HG03066 (cell line): ENCODE results near the gene GDF11.
A peak's percentile ranks its signal among the peaks of the same experiment; 100 is the strongest.

Source experiments
- ATAC-seq: cut with Tn5 transposase; IDR thresholded peaks from one replicate; pipeline ENCODE4 v1.9.1; 2021; ENCODE audit warnings: low read depth; ENCODE audit not compliant: unreplicated experiment

Gene GDF11

GRCh38 chr12:55706568-55707218 lies 36.2 kb upstream of the GDF11 start:
- no peak for ATAC-seq

DNA sequence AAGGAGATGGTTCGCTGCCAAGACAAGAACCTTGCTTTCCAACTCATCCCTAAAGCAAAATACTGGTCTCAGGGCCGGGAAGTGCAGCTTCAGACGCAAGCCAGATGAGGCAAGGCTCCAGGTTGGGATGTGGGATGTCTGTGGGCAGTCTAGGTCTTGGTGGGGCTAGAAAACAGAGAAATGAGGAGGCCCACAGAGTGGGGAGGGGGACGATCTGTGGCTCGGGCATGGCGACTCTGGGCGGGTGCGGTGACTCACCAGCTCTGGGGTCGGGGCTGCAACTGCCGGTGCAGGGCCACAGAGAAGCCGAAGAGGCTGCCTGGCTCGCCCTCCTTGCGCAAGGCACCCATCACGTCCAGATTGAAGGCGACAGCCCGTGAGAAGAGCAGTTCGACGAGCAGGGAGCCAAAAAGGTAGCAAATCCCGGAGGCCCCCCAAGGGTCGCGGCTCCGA lies 35.7 kb upstream of the GDF11 start:
- ATAC-seq, result no peak

GRCh38 chr12:55707841-55708694 lies 34.9 kb upstream of the GDF11 start, which contains the start of gene ITGA7:
Gene ITGA7, minus strand, starts transcription at chr12:55707904. Its CDS starts 222 bp downstream, at chr12:55707682.
- ATAC-seq, result peak; percentile 54

- no peak for ATAC-seq
Measured at GRCh38 chr12:55708695-55709233, 34.2 kb upstream of the GDF11 start.

GRCh38 chr12:55711786-55712553 lies 31.0 kb upstream of the GDF11 start:
- no peak for ATAC-seq

GRCh38 chr12:55712700-55713415 lies 30.1 kb upstream of the GDF11 start:
- ATAC-seq, result no peak

DNA sequence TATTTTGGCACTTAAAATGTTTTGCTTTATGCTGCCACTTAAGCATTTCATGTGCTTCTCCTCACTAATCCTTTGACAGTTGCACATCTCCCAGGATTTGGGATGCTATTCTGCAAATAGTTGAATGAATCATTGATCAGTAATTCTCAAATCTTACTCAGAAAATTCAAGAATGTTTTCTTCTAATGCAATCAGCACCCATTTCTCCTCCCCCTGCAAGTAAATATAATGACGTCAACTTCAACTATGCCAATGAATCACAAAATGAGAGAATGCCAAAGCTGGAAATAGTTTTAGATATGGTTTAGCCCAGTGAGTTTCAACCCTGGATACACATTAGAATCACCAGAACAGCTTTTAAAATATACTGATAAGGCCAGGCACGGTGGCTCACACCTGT lies 29.2 kb upstream of the GDF11 start:
- ATAC-seq, result no peak

DNA sequence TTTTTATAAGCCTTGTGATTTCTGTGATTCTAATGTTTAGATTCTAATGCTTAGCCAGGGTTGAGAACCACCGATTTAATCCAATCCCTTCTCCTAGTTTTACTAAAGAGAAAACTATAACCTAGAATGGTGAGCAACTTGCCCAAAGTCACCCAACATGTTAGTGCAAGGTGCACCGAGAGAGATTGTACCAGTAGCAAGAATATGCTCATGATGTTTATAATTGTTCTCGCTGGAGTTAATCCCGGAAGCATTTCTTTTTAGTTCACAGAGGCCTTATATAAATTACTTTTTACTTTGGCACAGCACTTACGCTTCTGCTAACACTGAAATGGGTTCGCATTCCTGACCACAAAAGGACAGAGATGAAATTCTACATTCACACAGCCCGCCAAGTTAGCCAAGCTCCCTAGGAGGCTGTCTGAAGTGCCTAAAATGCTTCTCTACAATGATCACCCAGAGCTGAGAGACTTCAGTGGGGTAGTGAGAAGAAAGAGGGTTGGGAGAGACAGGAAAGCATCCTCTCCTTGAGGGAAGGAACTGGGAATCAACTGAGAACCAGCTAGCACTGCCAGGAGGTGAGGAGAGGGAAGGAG lies 27.7 kb upstream of the GDF11 start:
- no peak for ATAC-seq

DNA sequence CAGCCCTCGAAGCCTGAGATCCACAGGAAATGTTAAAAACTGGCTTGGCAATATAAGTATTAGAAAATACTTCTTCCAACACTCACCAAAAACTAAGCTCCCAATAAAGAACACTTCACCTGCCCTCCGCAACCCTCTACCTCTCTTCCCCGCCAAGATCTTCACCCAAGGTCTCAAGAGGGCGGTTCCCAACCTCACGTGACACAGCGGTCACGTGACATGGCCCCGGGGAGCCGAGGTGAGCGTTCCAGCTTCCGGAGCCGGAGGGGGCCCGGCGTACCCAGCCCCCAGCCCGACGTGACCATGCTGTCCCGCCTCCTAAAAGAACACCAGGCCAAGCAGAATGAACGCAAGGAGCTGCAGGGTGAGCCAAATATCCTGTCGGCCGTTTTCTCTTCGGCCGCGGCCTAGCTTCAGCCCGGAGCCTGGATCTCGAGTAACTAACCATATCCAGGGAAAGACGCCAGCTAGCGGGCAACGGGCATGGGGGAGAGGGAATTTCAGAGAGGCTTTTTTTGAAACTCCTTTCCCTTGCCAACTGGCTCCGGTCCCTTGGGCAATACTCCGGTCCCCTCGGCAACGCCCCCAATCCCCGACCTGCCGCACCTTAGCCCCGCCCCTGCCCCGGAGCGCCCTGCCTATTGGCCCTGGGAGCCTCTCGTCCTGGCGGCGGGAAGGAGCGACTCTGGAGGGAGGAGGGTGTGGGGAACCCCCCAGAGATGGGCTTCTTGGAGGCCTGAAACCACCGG lies 26.9 kb upstream of the GDF11 start, which contains the start of gene BLOC1S1:
BLOC1S1 (plus strand) TSS at position 214 of the 749 bp plus-strand sequence; CDS start at position 220, 6 bp downstream.
- ATAC-seq, result peak; percentile 93

GRCh38 chr12:55716582-55716957 lies 26.4 kb upstream of the GDF11 start:
- no peak for ATAC-seq

DNA sequence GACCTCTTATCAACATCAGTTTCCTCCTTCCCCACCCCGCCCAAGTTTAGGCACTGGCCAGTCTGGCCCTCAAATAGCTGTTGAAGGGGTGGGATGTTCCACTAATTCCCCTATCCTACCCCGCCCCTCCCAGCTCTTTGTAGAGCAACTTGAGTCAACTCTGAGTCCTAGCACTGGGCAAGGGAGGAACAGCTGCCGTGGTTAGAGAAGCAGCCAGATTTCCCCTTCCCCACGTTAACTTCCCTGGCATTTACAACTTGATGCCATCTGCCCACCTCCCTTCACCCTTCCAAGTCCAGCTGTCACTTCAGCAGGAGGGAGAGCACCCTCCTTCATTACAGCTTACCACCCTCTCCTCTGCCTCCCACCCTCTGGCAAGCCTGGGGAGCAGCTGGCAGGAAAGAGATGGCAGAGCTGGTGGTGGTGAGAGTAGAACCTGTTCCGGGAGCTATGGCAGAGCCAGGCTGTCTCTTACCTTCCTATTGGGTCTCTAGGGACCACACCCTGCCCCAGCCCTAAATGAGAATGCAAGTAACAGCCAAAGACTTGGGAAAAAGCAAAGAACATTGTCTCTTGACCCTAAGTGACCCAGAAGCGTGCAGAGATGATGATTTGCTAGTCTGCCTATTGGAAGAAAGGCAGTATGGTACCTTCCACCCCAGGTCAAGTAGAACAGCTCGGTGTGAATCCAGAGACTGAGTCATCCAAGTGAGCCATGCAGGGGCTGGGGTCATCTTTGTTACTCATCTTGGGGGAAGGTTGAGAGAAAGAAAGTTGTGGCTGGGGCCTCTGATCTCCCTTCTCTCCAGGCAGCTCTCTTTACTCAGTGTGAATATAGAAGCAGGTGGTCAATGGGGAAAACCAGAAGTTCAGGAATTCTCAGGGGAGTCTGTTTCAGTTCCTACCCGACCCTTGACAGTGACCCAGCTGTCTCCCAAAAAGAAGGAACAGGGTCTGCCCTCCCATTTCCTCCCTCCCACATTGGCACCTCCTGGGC lies 25.6 kb upstream of the GDF11 start:
- no peak for ATAC-seq

GRCh38 chr12:55718015-55718414 lies 24.9 kb upstream of the GDF11 start:
- ATAC-seq, result no peak

DNA sequence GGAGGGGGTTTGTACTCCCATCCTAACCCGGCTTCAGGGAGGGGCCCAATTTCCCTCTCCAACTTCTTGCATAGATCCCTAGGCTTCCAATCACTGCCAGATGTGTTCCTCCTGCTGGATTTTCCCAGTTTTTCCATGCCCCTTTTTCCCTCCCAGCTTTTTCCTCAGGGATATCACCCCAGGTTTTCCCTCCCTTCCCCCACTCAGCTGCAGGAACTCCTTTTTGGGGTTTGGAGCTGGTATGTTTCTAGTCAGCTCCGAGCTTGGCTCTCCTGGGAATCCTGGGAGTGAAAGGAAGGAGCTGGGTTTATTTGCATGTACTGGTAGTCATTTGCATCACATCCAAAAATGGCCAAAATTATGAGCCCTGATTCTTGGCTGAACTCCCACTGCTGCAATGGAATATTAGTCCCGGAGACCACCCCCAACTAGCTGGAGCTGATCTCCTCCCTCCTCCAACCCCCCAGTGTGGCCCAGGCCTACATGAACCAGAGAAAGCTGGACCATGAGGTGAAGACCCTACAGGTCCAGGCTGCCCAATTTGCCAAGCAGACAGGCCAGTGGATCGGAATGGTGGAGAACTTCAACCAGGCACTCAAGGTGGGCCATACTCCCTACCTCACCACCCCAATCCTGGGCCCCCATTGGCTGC lies 24.2 kb upstream of the GDF11 start:
- ATAC-seq, result no peak

GRCh38 chr12:55719371-55719770 lies 23.6 kb upstream of the GDF11 start:
- no peak for ATAC-seq

DNA sequence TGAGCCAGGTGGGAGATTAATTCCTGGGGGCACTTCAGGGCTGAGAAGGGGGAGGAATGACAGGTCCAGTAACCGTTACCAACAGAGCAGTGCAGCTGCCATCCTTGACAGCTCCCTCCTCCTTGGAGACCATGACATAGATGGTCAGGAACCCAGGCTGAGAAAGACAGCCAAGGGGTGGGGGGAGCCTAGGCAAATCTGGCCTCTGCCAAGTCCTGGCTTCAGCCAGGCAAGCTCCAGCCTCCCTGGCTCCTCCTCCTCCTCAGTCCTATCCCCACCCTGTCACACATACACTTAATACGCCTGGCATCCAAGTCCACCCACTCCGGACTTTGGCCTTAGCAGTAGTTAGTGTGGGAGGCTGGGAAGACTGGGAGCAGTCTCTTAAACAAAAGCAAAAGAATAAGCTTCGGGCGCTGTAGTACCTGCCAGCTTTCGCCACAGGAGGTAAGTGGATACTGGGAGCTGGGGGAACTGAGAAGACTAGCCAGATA lies 22.8 kb upstream of the GDF11 start, which contains the start of gene RDH5:
RDH5 (plus strand) TSS at position 323 of the 494 bp plus-strand sequence. CDS start 792 bp downstream, outside the sequence.
- ATAC-seq, result no peak

DNA sequence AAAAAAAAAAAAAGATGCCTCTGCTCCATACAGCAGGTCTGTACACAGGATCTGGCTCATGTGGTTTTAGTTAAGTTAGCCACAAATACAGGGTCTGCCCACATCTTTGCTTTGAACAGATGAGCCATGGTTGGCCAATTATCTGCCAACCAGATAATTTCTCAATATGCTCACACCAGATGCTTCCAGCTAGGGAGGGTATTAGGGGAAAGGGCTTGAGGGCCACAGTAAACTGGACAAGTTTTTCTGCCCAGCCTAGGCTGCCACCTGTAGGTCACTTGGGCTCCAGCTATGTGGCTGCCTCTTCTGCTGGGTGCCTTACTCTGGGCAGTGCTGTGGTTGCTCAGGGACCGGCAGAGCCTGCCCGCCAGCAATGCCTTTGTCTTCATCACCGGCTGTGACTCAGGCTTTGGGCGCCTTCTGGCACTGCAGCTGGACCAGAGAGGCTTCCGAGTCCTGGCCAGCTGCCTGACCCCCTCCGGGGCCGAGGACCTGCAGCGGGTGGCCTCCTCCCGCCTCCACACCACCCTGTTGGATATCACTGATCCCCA lies 22.0 kb upstream of the GDF11 start:
- ATAC-seq, result no peak
